Tibial nerve (tissue), 4 donors: ENCODE results near the gene THEM5.

ENCODE experiments used
- CTCF ChIP-seq, 5 experiments: fragments of 200-600 bp in 3 of 5; fragments of 450-650 bp in 2 of 5; sonication (generic) in 3 of 5; IDR thresholded peaks; one replicate each; pipeline ENCODE4 v1.5.1; 2016 to 2019; ENCODE audit warnings: antibody characterized with exemption in 5 of 5, mild to moderate bottlenecking in 3 of 5, moderate library complexity in 2 of 5
- EP300 ChIP-seq, 2 donors: sonication (generic); formaldehyde crosslinking; IDR thresholded peaks; one replicate each; pipeline ENCODE4 v1.6.1; 2017; ENCODE audit warnings: antibody characterized with exemption in 2 of 2, mild to moderate bottlenecking in 1 of 2

- TF ChIP-seq CTCF (IDR thresholded peaks at IDR 0.05) (no peak), EP300 (IDR thresholded peaks at IDR 0.05) (no peak)
Measured at GRCh38 chr1:151817353-151817730, 36.2 kb downstream of the THEM5 start.
